OCI-LY3 (cell line): ENCODE measurements around the gene IQCN.

Experiments used
- H2AFZ ChIP-seq: fragments of 200-600, 300-600 bp; shearing (Covaris generic); 2 replicates; pipeline ENCODE4 v1.6.0; 2014; ENCODE audit warnings: antibody characterized with exemption, low read depth, low read length
- H3K27ac ChIP-seq: fragments of 200-600, 300-600 bp; sonication (generic); 2 replicates; pipeline ENCODE4 v1.5.1; 2014; ENCODE audit warnings: mild to moderate bottlenecking, low read length, moderate library complexity, mixed read lengths
- H3K27me3 ChIP-seq: fragments of 200-600, 300-600 bp; sonication (generic); 2 replicates; pipeline ENCODE4 v1.6.1; 2014; ENCODE audit warnings: low read depth, low read length, mixed read lengths
- H3K36me3 ChIP-seq: fragments of 200-600, 300-600 bp; sonication (generic); replicated peaks from 2 replicates; pipeline ENCODE3; 2014; ENCODE audit warnings: low read depth, low read length, mixed read lengths
- H3K4me1 ChIP-seq: fragments of 300-600, 200-600 bp; sonication (generic); 2 replicates; pipeline ENCODE4 v1.6.1; 2014; ENCODE audit warnings: low read length, mixed read lengths
- H3K4me2 ChIP-seq: fragments of 200-600, 300-600 bp; sonication (generic); 2 replicates; pipeline ENCODE4 v1.6.1; 2014; ENCODE audit warnings: low read length, mixed read lengths
- H3K4me3 ChIP-seq: fragments of 300-600, 200-600 bp; sonication (generic); 2 replicates; pipeline ENCODE4 v1.5.1; 2014; ENCODE audit warnings: antibody characterized with exemption, mild to moderate bottlenecking, low read length, moderate library complexity
- H3K79me2 ChIP-seq: fragments of 300-600, 200-600 bp; shearing (Covaris generic); 2 replicates; pipeline ENCODE4 v1.6.1; 2014; ENCODE audit warnings: mild to moderate bottlenecking, low read length, mixed read lengths
- H3K9ac ChIP-seq: fragments of 300-600, 200-600 bp; shearing (Covaris generic); 2 replicates; pipeline ENCODE4 v1.6.0; 2014; ENCODE audit warnings: mild to moderate bottlenecking, low read length, moderate library complexity
- H3K9me3 ChIP-seq: fragments of 200-600, 300-600 bp; shearing (Covaris generic); 2 replicates; pipeline ENCODE4 v1.6.1; 2014; ENCODE audit warnings: low read length, mixed read lengths; ENCODE audit not compliant: insufficient read depth
- H4K20me1 ChIP-seq: fragments of 200-600, 300-600 bp; sonication (generic); 2 replicates; pipeline ENCODE4 v1.6.1; 2016; ENCODE audit warnings: low read length, mixed read lengths; ENCODE audit not compliant: insufficient read depth
- CTCF ChIP-seq: fragments of 200-600, 300-600 bp; sonication (generic); IDR thresholded peaks from 2 replicates; pipeline ENCODE4 v1.5.1; 2014; ENCODE audit warnings: antibody characterized with exemption, low read length, low read depth
- EZH2phosphoT487 ChIP-seq: fragments of 200-600 bp; shearing (Covaris generic); IDR thresholded peaks from 2 replicates; pipeline ENCODE4 v1.6.1; 2018; ENCODE audit warnings: antibody characterized with exemption, mixed run types, low read depth

The IQCN gene

GRCh38 chr19:18313398-18313797 is 39.1 kb upstream of the IQCN start:
- Histone ChIP-seq H3K9ac (no peak overlapping the region), H3K36me3 (peaks cover 16% of the 10 kb centered on the region), H3K4me3 (no peak overlapping the region), H4K20me1 (no peaks in the 10 kb centered on the region), H3K27me3 (no peaks in the 10 kb centered on the region), H3K27ac (no peak overlapping the region), H3K79me2 (peaks cover 7% of the 10 kb centered on the region), H3K4me2 (no peak overlapping the region), H3K4me1 (no peaks in the 10 kb centered on the region), H3K9me3 (no peaks in the 10 kb centered on the region), H2AFZ (no peak overlapping the region)
- TF ChIP-seq CTCF, result no peak
- TF ChIP-seq EZH2phosphoT487, result no peak

- no peaks in the 10 kb centered on the region for H3K79me2 ChIP-seq
- H3K36me3 ChIP-seq, result peaks cover 25% of the 10 kb centered on the region
- H4K20me1 ChIP-seq, result no peaks in the 10 kb centered on the region
- no peaks in the 10 kb centered on the region for H3K27me3 ChIP-seq
- no peak overlapping the region for H3K4me3 ChIP-seq
- no peaks in the 10 kb centered on the region for H3K9me3 ChIP-seq
- no peak overlapping the region for H2AFZ ChIP-seq
- peaks cover 11% of the 10 kb centered on the region for H3K4me1 ChIP-seq
- H3K4me2 ChIP-seq, result no peak overlapping the region
- no peak overlapping the region for H3K27ac ChIP-seq
- H3K9ac ChIP-seq, result no peak overlapping the region
- TF ChIP-seq EZH2phosphoT487, result no peak
- no peak for TF ChIP-seq CTCF
These were observed 37.9 kb upstream of the IQCN start for GRCh38 chr19:18312092-18312534.

GRCh38 chr19:18311502-18312091 is 37.3 kb upstream of the IQCN start:
- H3K9me3 ChIP-seq, result no peaks in the 10 kb centered on the region
- no peaks in the 10 kb centered on the region for H3K79me2 ChIP-seq
- no peak overlapping the region for H3K4me3 ChIP-seq
- no peak overlapping the region for H3K9ac ChIP-seq
- peaks cover 16% of the 10 kb centered on the region for H3K4me1 ChIP-seq
- TF ChIP-seq CTCF (no peak), EZH2phosphoT487 (no peak)
- no peak overlapping the region for H2AFZ ChIP-seq
- H4K20me1 ChIP-seq, result no peaks in the 10 kb centered on the region
- H3K27ac ChIP-seq, result no peak overlapping the region
- H3K36me3 ChIP-seq, result peaks cover 30% of the 10 kb centered on the region
- no peak overlapping the region for H3K4me2 ChIP-seq
- H3K27me3 ChIP-seq, result no peaks in the 10 kb centered on the region

GRCh38 chr19:18310966-18311365 is 36.7 kb upstream of the IQCN start:
- Histone ChIP-seq H3K9me3 (no peaks in the 10 kb centered on the region), H3K27ac (no peak overlapping the region), H3K79me2 (no peaks in the 10 kb centered on the region), H3K4me3 (no peak overlapping the region), H3K36me3 (peaks cover 32% of the 10 kb centered on the region), H3K4me1 (peaks cover 23% of the 10 kb centered on the region), H3K27me3 (no peaks in the 10 kb centered on the region), H3K9ac (no peak overlapping the region), H3K4me2 (no peak overlapping the region), H4K20me1 (no peaks in the 10 kb centered on the region), H2AFZ (no peak overlapping the region)
- TF ChIP-seq EZH2phosphoT487, result no peak
- no peak for TF ChIP-seq CTCF
